GM12892 (cell line): ENCODE data around the gene ITPR3.

Experiments used
- POLR2A ChIP-seq: IDR thresholded peaks from 2 replicates; pipeline ENCODE4 v1.6.1; 2011; ENCODE audit warnings: low read depth, low read length, control low read depth
- TAF1 ChIP-seq: IDR thresholded peaks from 2 replicates; pipeline ENCODE4 v1.6.1; 2011; ENCODE audit warnings: low read depth, mild to moderate bottlenecking, control low read depth, low read length, borderline replicate concordance

GRCh38 chr6:33699131-33699530 lies 78.0 kb downstream of the ITPR3 start:
- no peak for TF ChIP-seq TAF1
- TF ChIP-seq POLR2A, result no peak
